Renal cortex interstitium (tissue), 11 donors: ENCODE data around the gene C1orf141. TPM values are rescaled to one million over a fixed set of nuclear protein-coding genes. Genes with fewer than 3 reads are reported as not detected.

ENCODE experiments used
- DNase-seq, 11 donors: peaks; one replicate each; pipeline ENCODE4 v3.0.0-alpha.2; 2013; ENCODE audit warnings: low read depth in 9 of 11, low spot score in 4 of 11; ENCODE audit errors: extremely low read depth in 1 of 11
- polyA plus RNA-seq, 3 donors: library from polyadenylated mRNA; unstranded; fragments of 120-200 nt; gene quantifications; one replicate each; pipeline ENCODE4 v1.2.1, GENCODE V29; 2013; ENCODE audit not compliant: insufficient read length in 3 of 3

C1orf141 gene
- polyA plus RNA-seq, 3 donors = 0.26 to 0.34 TPM; not detected in 1

DNA sequence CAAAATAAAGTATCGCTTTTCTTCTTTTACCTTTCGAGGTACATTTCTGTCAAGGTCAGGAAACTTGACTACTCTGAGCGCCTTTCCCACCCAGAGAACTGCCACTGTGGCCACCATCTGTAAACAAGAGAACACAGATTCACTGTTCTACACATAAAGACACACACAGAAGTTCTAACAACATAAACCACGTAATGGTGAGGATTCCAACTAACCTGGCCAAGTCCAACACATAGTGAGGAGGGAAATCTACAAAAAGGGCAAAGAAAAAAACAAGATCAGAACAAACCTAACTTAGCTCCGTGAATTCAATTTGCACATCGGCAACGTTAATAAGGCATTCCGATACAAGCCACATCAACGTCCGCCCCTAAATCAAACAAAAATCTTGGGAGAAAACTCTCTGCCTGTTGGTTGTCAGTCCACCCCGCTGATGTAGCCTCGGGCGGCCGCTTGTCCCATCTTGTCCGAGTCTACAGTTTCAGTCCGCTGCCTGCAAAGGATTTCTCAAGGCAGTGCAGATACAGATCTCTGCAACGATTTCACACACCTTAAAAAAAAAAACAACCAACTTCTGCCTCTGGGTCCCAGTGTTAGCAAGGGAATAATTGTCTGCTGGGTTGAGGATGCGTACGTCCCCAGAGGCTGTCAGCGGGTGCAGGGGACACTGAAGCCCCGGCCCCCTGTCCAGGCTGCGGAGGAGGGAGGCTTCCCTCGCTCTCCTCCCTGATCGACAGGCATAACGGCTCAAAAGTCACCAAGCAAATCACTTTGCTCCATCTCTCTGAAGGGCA is 81.8 kb downstream of the C1orf141 start:
- DNase-seq = peak in 9 of 11 donors; percentile 7 to 47 (median 31)

DNA sequence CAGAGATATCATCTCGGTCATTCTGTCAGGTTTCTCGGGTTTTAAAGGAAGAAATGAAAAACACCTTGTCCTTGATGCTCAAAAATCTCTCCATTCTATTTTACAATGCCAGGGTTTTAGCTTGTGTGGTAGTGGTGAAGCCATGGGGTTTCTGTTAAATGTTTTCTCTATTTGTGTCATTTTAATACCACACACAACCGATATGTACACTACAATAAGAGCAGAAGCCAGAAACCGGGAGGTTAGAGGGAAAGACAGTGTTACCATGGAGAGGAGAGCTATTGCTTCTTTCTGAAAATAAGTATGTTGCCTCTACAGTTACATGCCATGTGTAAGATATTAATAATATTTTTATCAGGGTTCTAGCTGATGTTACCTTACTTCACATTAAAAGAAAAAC is 83.6 kb downstream of the C1orf141 start:
- DNase-seq = no peak

DNA sequence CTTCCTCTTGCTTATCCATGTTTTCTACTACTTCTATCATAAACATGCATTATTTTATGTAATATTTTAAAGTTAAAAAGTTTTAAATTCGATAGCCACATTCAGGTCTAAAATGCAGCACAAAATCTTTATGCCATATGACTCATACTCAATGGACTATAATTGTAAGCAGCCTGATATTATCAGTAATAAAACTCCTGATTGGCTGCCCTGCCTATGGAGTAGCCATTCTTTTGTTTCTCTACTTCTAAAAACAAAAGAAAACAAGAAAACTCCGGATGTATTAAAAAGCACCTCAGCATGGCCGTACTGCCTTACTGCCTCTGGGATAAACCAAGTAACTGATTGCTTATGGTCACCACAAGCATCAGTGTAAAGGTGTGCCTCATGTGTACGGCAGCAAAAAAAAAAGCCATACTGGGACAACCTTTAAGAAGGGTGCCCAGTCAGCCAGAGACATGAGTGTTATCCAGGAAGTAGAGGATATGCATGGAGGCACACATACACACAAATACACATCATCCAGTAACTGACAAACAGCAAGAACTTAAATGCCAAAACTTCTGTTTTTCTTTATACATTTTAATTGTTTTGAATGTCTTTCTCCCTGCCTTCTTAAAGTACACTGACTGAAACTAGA is 90.0 kb downstream of the C1orf141 start:
- DNase-seq = no peak

DNA sequence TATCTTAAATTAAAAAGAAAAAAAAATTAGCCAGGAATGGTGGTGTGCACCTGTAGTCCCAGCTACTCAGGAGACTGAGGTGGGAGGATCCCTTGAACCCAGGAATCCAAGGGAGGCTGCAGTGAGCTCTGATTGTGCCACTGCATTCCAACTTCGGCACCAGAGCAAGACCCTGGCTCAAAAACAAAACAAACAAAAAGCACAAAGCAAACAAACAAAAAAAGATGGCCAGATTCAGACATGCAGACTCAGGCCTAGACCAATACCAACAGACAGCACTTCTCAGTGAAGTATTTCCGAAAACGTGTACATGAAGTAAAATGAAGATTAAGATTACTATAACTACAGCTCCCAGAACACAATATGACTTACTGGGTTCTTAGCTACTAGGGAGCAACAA is 91.4 kb downstream of the C1orf141 start:
- no peak for DNase-seq

Other genes starting within 250 kb of the C1orf141 start
- 10 to 100 TPM; 14.2 to 17.0 (median 16.2) TPM for gene DNAI4, start 210.1 kb downstream of the C1orf141 start, polyA plus RNA-seq
- 10 to 100 TPM; 35.1 to 41.1 (median 36.3) TPM for gene MIER1, start 210.0 kb downstream of the C1orf141 start, polyA plus RNA-seq
- gene SLC35D1, start 80.8 kb downstream of the C1orf141 start, polyA plus RNA-seq = 10 to 100 TPM; 13.4 to 15.9 (median 14.7) TPM
- under 1 TPM in 2 of 3 donors, not detected in 1; 0.09 to 0.11 TPM for gene IL23R, start 31.5 kb upstream of the C1orf141 start, polyA plus RNA-seq
- gene IL12RB2, start 172.9 kb upstream of the C1orf141 start, polyA plus RNA-seq = under 1 TPM; 0.53 to 0.75 (median 0.70) TPM